OCI-LY3 (cell line): ENCODE results near the gene SGIP1.
"Not testable (repeated sequence)": the region's sequence is repeated elsewhere in the genome, so short reads cannot be mapped to it uniquely, and the experiment has no call there.

ENCODE experiments used
- CTCF ChIP-seq: fragments of 200-600, 300-600 bp; sonication (generic); IDR thresholded peaks from 2 replicates; pipeline ENCODE4 v1.5.1; 2014; ENCODE audit warnings: antibody characterized with exemption, low read length, low read depth
- EZH2phosphoT487 ChIP-seq: fragments of 200-600 bp; shearing (Covaris generic); IDR thresholded peaks from 2 replicates; pipeline ENCODE4 v1.6.1; 2018; ENCODE audit warnings: antibody characterized with exemption, mixed run types, low read depth

GRCh38 chr1:66592106-66592507 lies 58.2 kb downstream of the SGIP1 start:
- TF ChIP-seq CTCF, EZH2phosphoT487: not testable (repeated sequence)
